Activated naive CD8-positive, alpha-beta T cell treated with anti-CD3 and anti-CD28 coated beads, Interleukin-2, amount 50 U/mL, for 24 hours (primary cell): Measurements from ENCODE around the gene MYCBPAP.

ENCODE experiments used
- ATAC-seq: fragments of 150-1000 bp; cut with Tn5 transposase; one replicate; pipeline ENCODE4 v1.10.0; 2021
- DNase-seq: peaks from one replicate; pipeline ENCODE4 v3.0.0; 2021
- H3K27ac Mint-ChIP-seq: one replicate; pipeline ENCODE4 v1.8.0; 2021; ENCODE audit warnings: mild to moderate bottlenecking, mixed read lengths
- H3K27me3 Mint-ChIP-seq: one replicate; pipeline ENCODE4 v1.8.0; 2021; ENCODE audit warnings: mixed read lengths
- H3K36me3 Mint-ChIP-seq: one replicate; pipeline ENCODE4 v1.8.0; 2021; ENCODE audit warnings: low read depth, mixed read lengths
- H3K4me1 Mint-ChIP-seq: one replicate; pipeline ENCODE4 v1.8.0; 2021; ENCODE audit warnings: mixed read lengths
- H3K4me3 Mint-ChIP-seq: one replicate; pipeline ENCODE4 v1.8.0; 2021; ENCODE audit warnings: mild to moderate bottlenecking, moderate library complexity, mixed read lengths
- H3K9me3 Mint-ChIP-seq: one replicate; pipeline ENCODE4 v1.8.0; 2021; ENCODE audit warnings: mixed read lengths

The MYCBPAP gene

GRCh38 chr17:50507871-50508572 is at the start of gene MYCBPAP:
MYCBPAP (plus strand) TSS chr17:50508439; CDS start chr17:50508675, 236 bp downstream.
- Mint-ChIP-seq H3K27me3 (no peaks in the 10 kb centered on the region), H3K9me3 (no peaks in the 10 kb centered on the region), H3K27ac (peak within 1 kb of the TSS; percentile 86), H3K4me3 (peak within 1 kb of the TSS; percentile 91), H3K4me1 (peaks cover 51% of the 10 kb centered on the region), H3K36me3 (no peaks in the 10 kb centered on the region)
- ATAC-seq, result peak; percentile 75
- DNase-seq, result peak; percentile 85

DNA sequence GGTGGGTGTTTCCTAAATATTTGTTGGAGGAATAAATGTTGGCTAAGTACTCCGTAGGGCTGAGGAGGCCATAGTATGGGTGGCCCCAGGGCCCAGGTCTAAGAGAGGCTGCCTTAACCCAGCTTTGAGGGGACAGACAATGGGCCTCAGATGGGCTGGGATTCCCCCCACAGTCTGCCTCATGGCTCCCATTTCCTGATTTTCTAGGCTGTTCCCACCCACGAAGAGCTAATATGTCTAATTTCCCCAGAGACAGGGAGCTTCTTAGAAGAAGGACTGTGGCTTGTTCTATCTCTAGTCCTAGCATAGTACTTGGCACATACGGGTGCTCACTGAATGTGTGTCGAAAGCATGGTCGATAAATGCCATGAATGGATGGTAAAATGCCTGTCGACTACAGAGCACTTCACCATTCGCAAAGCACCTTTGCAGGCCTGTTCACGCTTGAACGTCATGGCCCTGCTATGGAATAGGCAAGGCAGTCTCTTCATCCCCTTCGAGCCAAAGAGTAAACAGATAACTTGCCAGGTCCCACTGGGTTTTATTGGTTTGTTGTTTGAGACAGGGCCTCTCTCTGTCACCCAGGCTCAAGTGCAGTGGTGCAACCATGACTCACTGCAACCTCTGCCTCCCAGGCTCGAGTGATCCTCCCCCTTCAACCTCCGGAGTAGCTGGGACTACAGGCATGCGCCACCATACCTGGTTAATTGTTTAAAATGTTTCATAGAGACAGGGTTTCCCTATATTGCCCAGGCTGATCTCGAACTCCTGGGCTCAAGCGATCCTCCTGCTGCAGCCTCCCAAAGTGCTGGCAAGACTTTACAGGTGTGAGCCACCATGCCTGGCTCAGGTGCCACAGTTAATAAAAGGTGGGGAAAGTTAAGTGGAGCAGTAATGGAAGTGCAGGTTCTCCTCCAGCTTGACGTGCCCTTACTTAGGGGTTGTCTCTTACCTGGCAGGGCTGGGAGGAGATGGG is 49.2 kb upstream of the MYCBPAP start:
- Mint-ChIP-seq H3K27ac (no peak overlapping the region), H3K4me1 (no peaks in the 10 kb centered on the region), H3K9me3 (no peaks in the 10 kb centered on the region), H3K36me3 (no peaks in the 10 kb centered on the region), H3K4me3 (no peak overlapping the region), H3K27me3 (no peaks in the 10 kb centered on the region)
- ATAC-seq, result no peak
- DNase-seq, result no peak

- H3K4me1 Mint-ChIP-seq, result no peaks in the 10 kb centered on the region
- no peaks in the 10 kb centered on the region for H3K9me3 Mint-ChIP-seq
- no peak for ATAC-seq
- no peak overlapping the region for H3K4me3 Mint-ChIP-seq
- H3K27me3 Mint-ChIP-seq, result no peaks in the 10 kb centered on the region
- no peak for DNase-seq
- no peak overlapping the region for H3K27ac Mint-ChIP-seq
- H3K36me3 Mint-ChIP-seq, result no peaks in the 10 kb centered on the region
Measured at GRCh38 chr17:50459756-50460155, 48.5 kb upstream of the MYCBPAP start.

DNA sequence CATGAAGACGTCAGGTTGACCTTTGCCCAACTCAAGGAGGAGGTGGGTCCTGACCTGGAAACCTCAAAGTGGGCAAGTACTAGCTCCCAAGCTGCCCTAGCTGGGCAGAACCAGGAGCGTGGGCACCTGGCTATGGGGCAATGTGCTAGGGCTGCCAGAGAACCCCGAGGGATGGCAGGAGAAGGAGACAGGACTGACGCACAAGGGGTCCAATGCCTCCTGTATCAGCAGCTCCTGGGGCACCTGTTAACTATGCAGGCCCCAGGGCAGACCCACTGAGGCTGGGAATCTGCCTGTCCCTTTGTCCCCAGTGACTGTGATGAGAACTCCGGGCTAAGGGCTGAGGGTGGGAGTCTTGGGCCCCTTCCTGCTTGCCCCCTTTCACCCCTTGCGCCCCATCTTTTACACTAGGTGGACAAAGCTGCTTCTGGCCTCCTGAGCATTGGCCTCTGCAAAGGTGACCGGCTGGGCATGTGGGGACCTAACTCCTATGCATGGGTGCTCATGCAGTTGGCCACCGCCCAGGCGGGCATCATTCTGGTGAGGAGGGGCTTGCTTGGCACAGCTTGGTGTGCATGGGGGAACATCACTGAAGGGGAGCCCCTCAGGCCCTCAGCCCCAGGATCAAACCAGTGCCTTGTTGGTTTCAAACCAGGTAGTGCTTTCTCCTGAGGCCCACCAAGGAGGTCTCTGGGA is 47.3 kb upstream of the MYCBPAP start:
- Mint-ChIP-seq H3K4me3 (no peak overlapping the region), H3K9me3 (no peaks in the 10 kb centered on the region), H3K36me3 (no peaks in the 10 kb centered on the region), H3K27ac (no peak overlapping the region), H3K27me3 (no peaks in the 10 kb centered on the region), H3K4me1 (no peaks in the 10 kb centered on the region)
- DNase-seq (no peak), ATAC-seq (no peak)

DNA sequence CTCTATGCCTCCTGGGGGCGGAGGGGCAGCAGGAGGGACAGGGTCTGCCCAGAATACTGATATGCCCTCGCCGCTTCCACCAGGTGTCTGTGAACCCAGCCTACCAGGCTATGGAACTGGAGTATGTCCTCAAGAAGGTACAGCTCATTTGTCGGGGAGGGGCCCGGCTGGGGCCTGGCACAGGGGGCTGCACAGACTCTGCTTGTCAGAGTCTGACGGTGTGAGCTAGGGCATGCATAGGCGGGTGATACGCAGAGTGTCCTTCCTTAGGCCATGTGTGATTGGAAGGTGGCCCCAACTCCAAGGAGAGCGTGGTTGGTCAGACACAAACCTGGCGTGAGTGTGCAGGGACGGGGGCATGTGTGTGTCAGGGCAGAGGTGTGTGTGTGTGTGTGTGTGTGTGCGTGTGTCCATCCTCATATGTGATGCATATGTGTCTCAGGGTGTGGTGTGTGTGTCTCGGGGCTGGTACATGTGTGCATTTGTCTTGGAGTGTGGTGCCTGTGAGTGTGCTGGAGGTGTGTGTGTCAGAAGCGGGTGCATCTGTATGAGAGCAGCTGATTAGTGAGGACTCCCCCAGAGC is 46.6 kb upstream of the MYCBPAP start:
- ATAC-seq, result no peak
- no peak overlapping the region for H3K4me3 Mint-ChIP-seq
- no peak overlapping the region for H3K27ac Mint-ChIP-seq
- no peaks in the 10 kb centered on the region for H3K27me3 Mint-ChIP-seq
- no peaks in the 10 kb centered on the region for H3K9me3 Mint-ChIP-seq
- DNase-seq, result no peak
- no peaks in the 10 kb centered on the region for H3K36me3 Mint-ChIP-seq
- H3K4me1 Mint-ChIP-seq, result no peaks in the 10 kb centered on the region

DNA sequence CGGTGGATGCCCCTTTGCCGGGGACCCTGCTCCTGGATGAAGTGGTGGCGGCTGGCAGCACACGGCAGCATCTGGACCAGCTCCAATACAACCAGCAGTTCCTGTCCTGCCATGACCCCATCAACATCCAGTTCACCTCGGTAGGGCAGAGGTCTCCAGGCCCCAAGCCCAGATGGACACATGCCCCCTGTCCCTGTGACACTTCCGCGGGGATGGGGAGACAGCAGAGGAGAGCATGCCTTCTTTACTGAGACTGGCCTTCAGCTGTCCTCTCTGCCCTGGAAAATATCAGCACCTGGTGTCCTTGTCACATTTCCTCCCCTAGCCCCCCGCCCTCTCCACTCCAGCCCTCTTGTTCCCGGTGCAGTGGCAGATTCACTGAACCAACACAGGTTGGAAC is 45.8 kb upstream of the MYCBPAP start:
- Mint-ChIP-seq H3K27ac (no peak overlapping the region), H3K4me1 (no peaks in the 10 kb centered on the region), H3K9me3 (no peaks in the 10 kb centered on the region), H3K27me3 (peaks cover 6% of the 10 kb centered on the region), H3K36me3 (no peaks in the 10 kb centered on the region), H3K4me3 (no peak overlapping the region)
- DNase-seq (no peak), ATAC-seq (no peak)

GRCh38 chr17:50464121-50464520 is 44.1 kb upstream of the MYCBPAP start:
- H3K4me3 Mint-ChIP-seq, result no peak overlapping the region
- H3K27ac Mint-ChIP-seq, result no peak overlapping the region
- H3K36me3 Mint-ChIP-seq, result no peaks in the 10 kb centered on the region

GRCh38 chr17:50464736-50465135 is 43.5 kb upstream of the MYCBPAP start:
- ATAC-seq (no peak), DNase-seq (no peak)
- peaks cover 20% of the 10 kb centered on the region for H3K27me3 Mint-ChIP-seq
- peaks cover 2% of the 10 kb centered on the region for H3K4me1 Mint-ChIP-seq
- no peaks in the 10 kb centered on the region for H3K36me3 Mint-ChIP-seq
- no peaks in the 10 kb centered on the region for H3K9me3 Mint-ChIP-seq
- H3K4me3 Mint-ChIP-seq, result no peak overlapping the region
- H3K27ac Mint-ChIP-seq, result no peak overlapping the region

More at GRCh38 chr17:50464121-50464520, 44.1 kb upstream of the MYCBPAP start:
- ATAC-seq, result no peak
- Mint-ChIP-seq H3K4me1 (peaks cover 2% of the 10 kb centered on the region), H3K9me3 (no peaks in the 10 kb centered on the region), H3K27me3 (peaks cover 17% of the 10 kb centered on the region)
- DNase-seq, result no peak

GRCh38 chr17:50465171-50465570 is 43.1 kb upstream of the MYCBPAP start:
- no peak overlapping the region for H3K4me3 Mint-ChIP-seq
- H3K4me1 Mint-ChIP-seq, result peaks cover 2% of the 10 kb centered on the region
- no peaks in the 10 kb centered on the region for H3K9me3 Mint-ChIP-seq
- peaks cover 22% of the 10 kb centered on the region for H3K27me3 Mint-ChIP-seq
- H3K27ac Mint-ChIP-seq, result no peak overlapping the region
- DNase-seq, result no peak
- H3K36me3 Mint-ChIP-seq, result no peaks in the 10 kb centered on the region
- no peak for ATAC-seq

DNA sequence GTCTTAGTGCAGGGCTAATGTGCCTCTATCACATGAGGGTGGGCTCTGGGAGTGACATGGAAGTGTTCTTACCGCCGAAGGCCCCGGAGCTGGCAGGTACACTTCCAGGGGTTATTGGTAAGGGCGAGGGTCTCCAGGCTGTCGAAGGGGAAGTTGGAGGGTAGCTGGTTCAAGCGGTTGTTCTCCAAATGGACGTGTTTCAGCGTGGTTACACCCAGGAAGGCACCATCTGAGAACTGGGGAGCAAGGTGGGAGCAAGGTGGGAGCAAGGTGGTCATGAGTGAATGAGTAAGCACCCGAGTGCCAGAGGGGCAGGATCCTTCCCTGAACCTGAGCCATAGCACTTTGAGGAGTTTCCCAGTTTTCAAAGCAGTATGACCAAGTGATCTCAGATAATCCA is 42.6 kb upstream of the MYCBPAP start:
- no peak overlapping the region for H3K4me3 Mint-ChIP-seq

GRCh38 chr17:50466371-50467113 is 41.7 kb upstream of the MYCBPAP start:
- no peak overlapping the region for H3K27ac Mint-ChIP-seq
- H3K27me3 Mint-ChIP-seq, result peaks cover 25% of the 10 kb centered on the region
- DNase-seq, result no peak
- no peak overlapping the region for H3K4me3 Mint-ChIP-seq
- H3K9me3 Mint-ChIP-seq, result no peaks in the 10 kb centered on the region
- peaks cover 2% of the 10 kb centered on the region for H3K4me1 Mint-ChIP-seq
- ATAC-seq, result no peak
- no peaks in the 10 kb centered on the region for H3K36me3 Mint-ChIP-seq

More for the DNA sequence above, 42.6 kb upstream of the MYCBPAP start:
- DNase-seq (no peak), ATAC-seq (no peak)
- Mint-ChIP-seq H3K27me3 (peaks cover 23% of the 10 kb centered on the region), H3K36me3 (no peaks in the 10 kb centered on the region), H3K9me3 (no peaks in the 10 kb centered on the region), H3K27ac (no peak overlapping the region), H3K4me1 (peaks cover 2% of the 10 kb centered on the region)

- Mint-ChIP-seq H3K27ac (no peak overlapping the region), H3K9me3 (no peaks in the 10 kb centered on the region), H3K27me3 (peaks cover 25% of the 10 kb centered on the region), H3K4me3 (no peak overlapping the region), H3K36me3 (no peaks in the 10 kb centered on the region), H3K4me1 (peaks cover 2% of the 10 kb centered on the region)
- ATAC-seq, result no peak
- DNase-seq, result no peak
Measured at GRCh38 chr17:50467114-50467854, 41.0 kb upstream of the MYCBPAP start.

GRCh38 chr17:50467855-50468303 is 40.4 kb upstream of the MYCBPAP start:
- Mint-ChIP-seq H3K9me3 (no peaks in the 10 kb centered on the region), H3K27ac (no peak overlapping the region), H3K4me1 (peaks cover 2% of the 10 kb centered on the region), H3K4me3 (no peak overlapping the region), H3K36me3 (no peaks in the 10 kb centered on the region), H3K27me3 (peaks cover 25% of the 10 kb centered on the region)
- DNase-seq (no peak), ATAC-seq (no peak)
